LNCAP (cell line): ENCODE results near the gene SEPTIN1.

Experiments
- TF ChIP-seq, protein P1 (sequence below): fragments of 450-650 bp; IDR thresholded peaks from 2 replicates; pipeline ENCODE4 v1.5.1; 2017; ENCODE audit warnings: mild to moderate bottlenecking

Gene SEPTIN1

GRCh38 chr16:30370456-30371247, 11.7 kb downstream of the SEPTIN1 start, which contains the start of gene TBC1D10B:
TSS of gene TBC1D10B (minus strand) at chr16:30370494. CDS start at chr16:30370183, 311 bp downstream.
- TF ChIP-seq, protein P1, sequence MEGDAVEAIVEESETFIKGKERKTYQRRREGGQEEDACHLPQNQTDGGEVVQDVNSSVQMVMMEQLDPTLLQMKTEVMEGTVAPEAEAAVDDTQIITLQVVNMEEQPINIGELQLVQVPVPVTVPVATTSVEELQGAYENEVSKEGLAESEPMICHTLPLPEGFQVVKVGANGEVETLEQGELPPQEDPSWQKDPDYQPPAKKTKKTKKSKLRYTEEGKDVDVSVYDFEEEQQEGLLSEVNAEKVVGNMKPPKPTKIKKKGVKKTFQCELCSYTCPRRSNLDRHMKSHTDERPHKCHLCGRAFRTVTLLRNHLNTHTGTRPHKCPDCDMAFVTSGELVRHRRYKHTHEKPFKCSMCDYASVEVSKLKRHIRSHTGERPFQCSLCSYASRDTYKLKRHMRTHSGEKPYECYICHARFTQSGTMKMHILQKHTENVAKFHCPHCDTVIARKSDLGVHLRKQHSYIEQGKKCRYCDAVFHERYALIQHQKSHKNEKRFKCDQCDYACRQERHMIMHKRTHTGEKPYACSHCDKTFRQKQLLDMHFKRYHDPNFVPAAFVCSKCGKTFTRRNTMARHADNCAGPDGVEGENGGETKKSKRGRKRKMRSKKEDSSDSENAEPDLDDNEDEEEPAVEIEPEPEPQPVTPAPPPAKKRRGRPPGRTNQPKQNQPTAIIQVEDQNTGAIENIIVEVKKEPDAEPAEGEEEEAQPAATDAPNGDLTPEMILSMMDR = no peak

DNA sequence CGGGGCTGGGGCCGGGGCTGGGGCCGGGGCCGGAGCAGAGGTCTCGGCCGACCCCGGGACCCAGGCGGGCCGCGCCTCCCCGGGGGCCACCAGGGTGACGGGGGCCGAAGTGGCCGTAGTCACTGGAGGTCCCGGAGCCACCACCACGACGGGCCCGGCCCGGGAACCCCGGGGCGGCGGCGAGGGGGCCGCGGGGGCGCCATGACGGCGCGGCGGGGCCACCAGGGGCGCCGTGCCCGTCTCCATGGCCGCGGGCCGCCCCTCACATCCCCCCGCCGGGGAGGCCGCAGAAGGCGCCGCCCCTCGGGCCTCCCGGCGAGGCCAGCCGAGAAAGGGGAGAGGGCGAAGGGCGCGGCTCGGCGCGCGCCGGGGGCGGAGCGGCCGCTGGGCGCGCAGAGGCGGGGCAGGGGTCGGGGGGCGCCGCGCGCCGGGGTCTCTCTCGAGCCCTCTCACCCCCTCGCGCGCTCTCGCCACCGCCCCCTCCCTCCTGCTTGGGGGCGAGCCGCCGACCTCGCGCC, 12.4 kb downstream of the SEPTIN1 start:
- TF ChIP-seq, protein P1 = no peak

DNA sequence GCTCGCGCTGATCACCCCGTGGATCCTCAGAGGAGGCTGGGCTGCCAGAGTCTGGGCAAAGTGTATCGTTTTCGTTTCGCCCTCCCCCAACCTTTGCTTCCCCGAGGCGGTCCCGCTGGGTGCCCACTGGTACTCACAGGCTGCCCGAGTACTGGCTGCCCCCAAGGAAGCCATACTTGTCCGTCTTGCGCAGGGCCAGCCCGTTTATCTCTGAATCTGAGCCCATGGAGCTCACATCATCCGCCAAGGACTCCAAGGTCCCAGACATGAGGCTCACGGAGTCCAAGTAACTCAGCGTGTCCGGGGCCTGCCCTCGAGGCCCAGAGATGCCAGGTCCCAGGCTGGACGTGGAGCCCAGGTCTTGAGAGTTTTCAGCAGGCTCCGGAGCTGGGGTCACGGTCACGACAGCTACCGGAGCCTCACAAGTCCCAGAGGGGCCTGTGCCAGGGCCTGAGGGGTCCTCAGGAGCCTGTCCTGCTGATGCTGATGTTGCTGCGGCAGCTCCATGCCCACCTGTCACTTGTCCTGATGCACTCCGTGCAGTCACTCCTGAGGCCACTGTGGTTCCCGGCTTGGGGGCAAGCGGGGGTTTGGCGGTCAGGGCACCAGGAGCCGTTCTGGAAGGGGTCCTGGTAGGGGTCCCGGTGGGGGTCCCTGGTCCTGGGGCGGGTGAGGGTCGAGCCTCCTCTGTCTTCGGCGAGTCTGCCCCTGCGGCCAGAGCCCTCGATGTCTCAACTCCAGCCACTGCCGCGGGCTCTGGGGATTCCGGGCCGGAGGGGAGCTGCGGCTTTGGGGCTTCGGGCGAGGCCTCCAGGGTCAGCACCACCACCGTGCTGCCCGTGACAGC, 13.0 kb downstream of the SEPTIN1 start:
- TF ChIP-seq, protein P1 = no peak

- TF ChIP-seq, protein P1 = no peak
Observed at GRCh38 chr16:30368792-30369090, 13.6 kb downstream of the SEPTIN1 start.

- TF ChIP-seq, protein P1 = no peak
Observed at GRCh38 chr16:30368122-30368791, 14.1 kb downstream of the SEPTIN1 start.

DNA sequence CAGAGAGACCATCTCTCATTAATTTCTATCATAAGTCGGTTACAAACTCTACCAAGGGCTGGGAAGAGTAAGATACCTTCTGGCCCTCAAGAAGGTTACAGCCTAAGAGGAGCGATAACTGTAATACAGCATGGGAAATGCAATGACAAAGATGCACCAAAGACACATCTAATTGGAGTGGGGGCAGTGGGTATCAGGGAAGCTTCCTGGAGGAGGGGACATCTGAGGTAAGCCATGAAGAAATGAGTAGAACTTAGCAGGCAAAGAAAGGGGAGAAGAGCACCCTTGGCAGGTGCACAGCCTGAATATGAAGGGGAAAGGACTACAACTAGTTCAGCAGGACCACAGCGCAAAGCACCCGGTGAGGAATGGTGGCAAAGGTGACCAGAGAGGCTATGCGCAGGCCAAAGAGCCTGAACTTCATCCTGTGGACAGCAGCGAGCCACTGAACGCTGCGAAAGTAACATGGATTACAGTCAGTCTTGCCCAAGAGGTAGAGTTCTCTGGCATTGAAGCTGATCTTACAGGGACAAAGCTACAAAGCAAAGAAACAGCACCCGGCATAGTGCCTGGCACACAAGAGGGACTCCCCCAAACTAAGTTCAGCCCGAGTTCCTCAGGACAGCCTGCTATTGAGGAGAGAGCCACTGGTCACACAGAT, 14.9 kb downstream of the SEPTIN1 start:
- TF ChIP-seq, protein P1 = no peak

- TF ChIP-seq, protein P1 = no peak
Observed at GRCh38 chr16:30366511-30366910, 15.8 kb downstream of the SEPTIN1 start.
